ENCODE results near the gene ACTR1B. TPM values are rescaled to one million over a fixed set of nuclear protein-coding genes. Genes with fewer than 3 reads are reported as not detected.
"Not testable (repeated sequence)": the region's sequence is repeated elsewhere in the genome, so short reads cannot be mapped to it uniquely, and the experiment has no call there.

ACTR1B gene
- total RNA-seq, 1 donor from 2014 or later = 84.6 TPM

- intact Hi-C loops (cut with micrococcal nuclease) = not testable (repeated sequence)
Observed at GRCh38 chr2:97622976-97623375, 40.9 kb downstream of the ACTR1B start.

- intact Hi-C loops (cut with micrococcal nuclease) = not testable (repeated sequence)
Observed at GRCh38 chr2:97620492-97620891, 43.4 kb downstream of the ACTR1B start.

DNA sequence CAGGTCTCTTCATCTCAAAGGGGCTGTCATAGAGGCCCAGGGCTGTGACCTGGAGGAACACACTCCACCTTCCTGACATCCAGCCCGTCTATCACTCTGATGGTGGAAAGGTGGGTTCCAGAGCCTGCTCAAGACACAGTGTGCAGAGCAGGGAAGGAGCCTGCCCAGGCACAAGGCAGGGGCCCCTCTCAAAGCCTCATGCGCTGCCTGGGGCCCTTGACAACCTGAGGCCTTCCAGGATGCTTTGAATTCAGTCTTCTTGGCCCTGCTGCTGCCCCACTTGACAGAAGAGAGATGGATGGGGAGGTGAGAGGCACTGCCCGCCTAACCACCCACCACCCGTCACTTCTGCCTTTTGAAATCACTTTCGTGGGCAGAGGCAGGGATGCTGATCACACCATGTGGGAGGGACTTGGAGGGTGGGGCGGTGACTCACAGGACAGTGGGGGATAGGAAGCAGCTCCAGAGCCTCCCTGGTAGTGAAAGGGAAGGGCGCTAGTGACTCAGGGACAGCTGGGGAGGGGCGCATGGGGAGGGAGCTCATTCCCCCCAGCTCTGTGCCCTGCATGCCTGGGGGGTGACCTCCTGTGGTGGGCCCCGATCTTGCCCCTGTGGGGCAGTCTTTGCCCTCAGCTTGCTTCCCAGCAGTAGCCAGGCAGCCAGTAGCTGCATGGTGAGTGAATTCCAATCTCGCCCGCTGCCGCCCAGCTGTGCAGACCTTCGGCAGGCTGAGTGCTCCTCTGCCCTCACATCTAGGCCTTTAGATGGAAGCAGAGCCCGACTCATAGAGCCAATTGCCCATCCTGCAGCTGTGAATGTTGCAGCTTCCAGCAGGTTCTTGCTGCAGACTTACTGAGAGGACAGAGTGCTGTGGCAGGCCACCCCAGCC, 44.7 kb downstream of the ACTR1B start:
- intact Hi-C loops (cut with micrococcal nuclease) = not testable (repeated sequence)

- intact Hi-C loops (cut with micrococcal nuclease) = no loop called here
Observed at GRCh38 chr2:97617911-97618310, 45.9 kb downstream of the ACTR1B start.

- intact Hi-C loops (cut with micrococcal nuclease) = not testable (repeated sequence)
Observed at GRCh38 chr2:97615746-97616145, 48.1 kb downstream of the ACTR1B start.

DNA sequence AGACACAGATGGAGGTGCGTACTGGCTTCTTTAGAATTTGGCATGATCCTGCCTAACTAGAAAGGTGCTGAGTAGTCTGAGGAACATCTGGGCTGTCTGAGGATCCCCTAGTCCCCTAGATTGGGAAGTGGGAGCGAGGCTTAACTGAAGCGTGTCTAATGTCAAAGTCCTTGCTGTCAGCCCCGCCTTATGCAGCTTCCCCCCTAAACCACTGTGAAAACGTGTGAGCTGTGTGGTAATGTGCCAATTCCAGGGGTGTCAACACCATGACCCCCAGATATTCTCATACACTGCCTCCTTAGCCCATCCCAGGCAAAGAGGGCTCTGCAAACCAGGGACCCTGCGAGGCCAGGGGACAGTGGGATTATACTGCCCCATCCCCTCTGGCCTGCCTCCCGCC, 51.9 kb downstream of the ACTR1B start:
- intact Hi-C loops (cut with micrococcal nuclease) = not testable (repeated sequence)

- intact Hi-C loops (cut with micrococcal nuclease) = not testable (repeated sequence)
Observed at GRCh38 chr2:97608745-97609144, 55.1 kb downstream of the ACTR1B start.

Other genes starting within 250 kb of the ACTR1B start
- gene ANKRD36B, start 74.2 kb downstream of the ACTR1B start, total RNA-seq = 72.0 and 75.5 TPM in 2 replicates
- 200 and 209 TPM in 2 replicates for gene COX5B, start 18.0 kb downstream of the ACTR1B start, total RNA-seq
- 12.4 and 15.6 TPM in 2 replicates for gene C2orf92, start 5.7 kb upstream of the ACTR1B start, total RNA-seq
- 346 and 364 TPM in 2 replicates for gene ZAP70, start 49.5 kb upstream of the ACTR1B start, total RNA-seq

Data from T-helper 1 cell treated with Interleukin-12 subunit alpha and Interleukin-12 subunit beta and Interleukin-4 antibody, amounts not matched to agents 30 ng/mL and 1 ng/mL, for 36 hours (primary cell).